ENCODE data around the gene BNC2.
"Not testable (repeated sequence)": the region's sequence is repeated elsewhere in the genome, so short reads cannot be mapped to it uniquely, and the experiment has no call there.

BNC2 gene

DNA sequence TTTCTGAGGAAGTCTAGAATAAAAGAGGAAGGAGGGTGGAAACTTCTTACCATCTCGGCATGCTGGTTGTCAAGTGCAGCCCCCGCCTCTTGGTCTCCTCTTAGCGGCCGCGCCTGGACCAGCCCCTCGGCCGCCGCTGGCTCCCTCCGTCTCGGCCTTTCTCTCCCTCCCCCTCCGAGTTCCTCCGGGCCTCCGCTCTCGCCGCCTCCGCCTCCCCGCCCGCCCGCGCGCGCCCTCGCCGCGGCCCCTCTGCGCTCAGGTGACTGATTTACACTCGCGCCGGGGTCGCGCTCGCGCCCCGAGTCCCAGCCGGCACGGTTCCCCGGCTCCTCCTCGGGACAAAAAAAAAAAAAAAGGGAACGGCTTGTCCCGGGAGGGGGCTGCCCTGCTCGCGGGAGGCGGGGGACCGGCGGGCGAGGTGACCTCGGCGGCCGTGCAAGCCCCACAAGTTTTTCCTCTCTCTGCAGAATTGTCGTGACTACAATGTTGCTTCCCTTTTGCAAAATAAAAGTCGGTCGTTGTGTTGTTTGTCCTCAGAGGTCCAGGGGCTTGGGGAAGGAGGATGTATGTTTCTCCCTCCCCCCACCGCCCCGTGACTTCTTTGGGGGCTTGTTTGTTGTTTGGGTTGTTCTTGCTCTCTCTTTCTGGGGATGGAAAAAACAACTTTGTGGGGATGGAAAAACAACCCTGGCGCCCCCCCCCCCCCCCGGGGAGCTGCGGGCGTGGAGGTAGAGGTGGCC, at the start of gene BNC2:
TSS of gene BNC2 (minus strand) at position 75 of the 740 bp plus-strand sequence. CDS start at position 53, 22 bp downstream.
- DNase-seq = peak; percentile 11

DNA sequence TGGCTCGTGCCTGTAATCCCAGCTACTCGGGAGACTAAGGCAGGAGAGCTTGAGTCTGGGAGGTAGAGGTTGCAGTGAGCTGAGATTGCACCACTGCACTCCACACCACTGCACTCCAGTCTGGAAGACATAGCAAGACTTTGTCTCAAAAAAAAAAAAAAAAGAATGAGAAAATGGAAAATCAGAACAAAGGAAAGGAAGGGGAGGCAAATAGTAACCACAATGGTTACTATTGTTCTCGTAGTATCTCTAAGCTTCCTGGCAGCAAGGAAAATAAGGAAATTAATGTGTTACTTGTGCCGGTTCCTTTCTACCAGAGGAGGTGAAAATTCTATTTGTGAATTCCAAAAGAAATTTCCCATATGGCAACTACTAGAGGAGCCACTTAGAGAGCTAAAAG, 48.5 kb upstream of the BNC2 start:
- no peak for DNase-seq

GRCh38 chr9:16915126-16915831, 44.8 kb upstream of the BNC2 start:
- no peak for DNase-seq

DNA sequence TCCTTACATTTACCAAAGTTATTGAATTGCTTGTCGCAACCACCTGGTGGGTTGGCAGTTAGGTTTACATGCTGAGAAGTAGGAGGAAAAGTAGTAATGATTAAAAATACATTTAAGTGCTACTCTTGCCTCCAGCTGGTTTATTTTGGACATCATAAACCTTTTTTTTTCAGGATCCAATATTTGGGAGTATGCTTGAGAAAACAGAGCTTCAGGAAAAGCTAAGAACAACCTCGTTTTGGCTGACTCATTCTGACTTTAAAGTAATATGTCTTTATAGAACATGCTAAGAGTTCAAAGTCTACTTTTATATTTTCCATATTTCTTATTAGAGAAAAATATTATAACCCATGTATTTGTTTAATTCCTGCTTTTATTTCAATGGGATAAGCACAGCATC, 41.7 kb upstream of the BNC2 start:
- DNase-seq = no peak

DNA sequence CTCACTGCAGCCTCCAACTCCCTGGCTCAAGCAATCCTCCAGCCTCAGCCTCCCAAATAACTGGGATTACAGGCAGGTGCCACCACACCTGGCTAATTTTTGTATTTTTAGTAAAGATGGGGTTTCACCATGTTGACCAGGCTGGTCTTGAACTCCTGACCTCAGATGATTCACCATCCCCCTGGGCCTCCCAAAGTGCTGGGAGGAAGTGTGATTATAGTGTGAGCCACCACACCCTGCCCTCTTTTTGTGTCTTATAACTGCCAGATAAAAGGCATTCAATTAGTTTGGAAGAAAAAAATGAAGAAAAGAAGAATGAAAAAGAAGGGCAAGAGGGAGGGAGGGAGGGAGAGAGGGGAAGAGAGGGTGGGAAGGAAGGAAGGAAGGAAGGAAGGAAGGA, 37.7 kb upstream of the BNC2 start:
- DNase-seq = not testable (repeated sequence)

GRCh38 chr9:16904655-16905054, 34.2 kb upstream of the BNC2 start:
- no peak for DNase-seq

- no peak for DNase-seq
These were observed 31.1 kb upstream of the BNC2 start for GRCh38 chr9:16901590-16901989.

- no peak for DNase-seq
These were observed 29.1 kb upstream of the BNC2 start for GRCh38 chr9:16899606-16900005.

GRCh38 chr9:16898464-16898863, 28.0 kb upstream of the BNC2 start:
- DNase-seq = no peak

DNA sequence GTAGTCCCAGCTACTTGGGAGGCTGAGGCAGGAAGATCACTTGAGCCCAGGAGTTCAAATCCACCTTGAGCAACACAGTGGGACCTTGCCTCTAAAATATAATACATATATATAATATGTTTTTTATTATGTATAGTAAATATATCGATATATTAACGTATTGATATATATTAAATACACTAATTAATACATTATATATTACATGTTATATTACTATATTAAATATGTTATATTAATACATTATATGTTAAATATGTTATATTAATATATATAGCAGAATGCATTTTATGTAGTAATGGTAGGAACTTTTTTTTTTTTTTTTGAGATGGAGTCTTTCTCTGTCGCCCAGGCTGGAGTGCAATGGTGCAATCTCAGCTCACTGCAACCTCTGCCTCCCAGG, 18.1 kb upstream of the BNC2 start:
- DNase-seq = no peak

DNA sequence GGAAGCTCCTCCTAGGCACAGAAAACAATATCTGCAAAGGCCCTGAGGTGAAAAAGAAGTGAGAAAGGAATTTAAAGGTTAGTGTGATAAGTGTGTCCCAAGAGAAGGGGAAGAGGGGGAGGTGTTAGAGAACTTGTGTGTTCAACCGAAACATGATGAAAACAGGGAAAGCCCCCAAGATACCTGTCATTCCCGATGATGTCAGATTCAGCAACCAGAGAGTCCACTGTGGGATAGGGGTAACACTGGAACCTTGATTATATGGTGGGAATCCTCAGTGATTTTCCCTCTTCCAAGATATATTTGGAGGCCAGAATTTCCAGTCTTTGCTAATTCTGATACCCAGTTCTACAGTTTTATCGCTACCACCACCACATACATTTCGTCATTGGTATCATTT, 15.5 kb upstream of the BNC2 start:
- DNase-seq = no peak

DNA sequence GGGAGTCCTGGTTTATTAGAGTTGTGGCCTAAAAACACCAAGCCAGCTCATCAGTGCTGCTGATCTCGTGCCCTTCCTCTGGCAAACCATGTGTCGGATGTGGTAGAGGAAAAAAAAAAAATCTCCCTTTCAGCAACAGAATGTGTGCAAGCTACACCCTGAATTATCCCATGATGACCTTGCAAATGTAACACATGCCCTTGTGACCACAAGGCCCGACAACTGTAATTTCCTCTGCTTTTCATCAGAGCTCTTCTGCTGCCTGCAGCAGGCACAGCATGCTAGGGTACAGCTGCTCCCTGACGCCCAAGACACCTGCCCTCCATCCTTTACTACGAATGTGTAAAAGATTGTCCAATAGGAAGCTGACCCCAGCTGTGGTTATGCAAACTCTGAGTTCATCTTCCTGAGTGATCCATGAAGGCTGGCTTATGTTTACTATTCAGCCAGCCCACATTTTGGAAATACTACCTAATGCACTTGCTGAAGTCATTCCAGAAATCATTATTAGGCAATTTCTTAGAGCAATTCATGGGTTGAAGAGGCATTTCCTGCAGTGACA, 14.6 kb upstream of the BNC2 start:
- peak; percentile 22 for DNase-seq

- no peak for DNase-seq
These were observed 13.9 kb upstream of the BNC2 start for GRCh38 chr9:16884373-16884772.

DNA sequence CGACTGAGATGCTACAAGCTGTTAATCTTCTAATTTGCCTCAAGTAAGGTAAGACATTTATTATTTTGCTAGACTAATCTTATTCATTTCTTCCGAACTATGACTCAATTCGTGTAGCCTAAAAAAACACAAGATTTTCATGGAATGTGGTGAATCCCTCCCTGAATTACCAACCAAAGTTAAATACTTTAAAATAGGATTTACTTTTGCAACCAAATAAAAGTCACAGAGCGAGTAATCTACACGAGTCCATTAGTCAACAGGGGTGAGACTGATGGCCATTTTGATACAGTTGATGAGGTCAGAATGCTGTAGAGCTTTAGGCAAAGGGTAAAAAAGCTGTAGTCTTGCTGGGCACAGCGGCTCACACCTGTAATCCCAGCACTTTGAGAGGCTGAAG, 13.1 kb upstream of the BNC2 start:
- no peak for DNase-seq

DNA sequence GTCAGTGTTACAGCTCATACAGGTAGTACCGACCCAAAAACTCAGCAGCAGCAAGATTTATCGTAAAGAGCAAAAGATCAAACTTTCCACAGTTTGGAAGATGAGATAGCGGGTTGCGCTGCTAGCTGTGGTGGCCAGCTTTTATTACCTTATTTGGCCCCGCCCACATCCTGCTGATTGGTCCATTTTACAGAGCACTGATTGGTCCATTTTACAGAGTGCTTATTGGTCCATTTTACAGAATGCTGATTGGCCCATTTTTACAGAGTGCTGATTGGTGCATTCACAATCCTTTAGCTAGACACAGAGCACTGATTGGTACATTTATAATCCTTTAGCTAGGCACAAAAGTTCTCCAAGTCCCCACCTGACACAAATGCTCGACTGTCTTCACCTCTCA, 12.0 kb upstream of the BNC2 start:
- not testable (repeated sequence) for DNase-seq

DNA sequence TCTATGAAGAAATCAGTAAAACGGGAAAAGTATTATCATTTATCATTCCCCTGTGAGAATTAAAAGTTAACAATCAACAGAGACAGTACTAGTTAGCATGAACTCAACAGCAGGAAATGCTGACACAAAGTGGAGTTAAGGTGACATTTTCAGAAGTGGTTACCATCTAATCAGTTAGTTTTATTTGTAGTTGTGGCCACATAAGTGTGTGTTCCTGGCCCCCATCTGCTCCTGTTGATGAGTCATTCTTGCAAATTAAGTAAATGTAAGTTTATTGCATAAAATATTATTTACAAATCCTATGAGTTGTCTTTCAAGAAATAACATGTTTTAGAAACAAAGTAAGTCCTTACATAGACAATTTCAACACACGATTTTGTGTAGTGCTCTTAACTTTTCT, 8.9 kb upstream of the BNC2 start:
- DNase-seq = no peak

DNA sequence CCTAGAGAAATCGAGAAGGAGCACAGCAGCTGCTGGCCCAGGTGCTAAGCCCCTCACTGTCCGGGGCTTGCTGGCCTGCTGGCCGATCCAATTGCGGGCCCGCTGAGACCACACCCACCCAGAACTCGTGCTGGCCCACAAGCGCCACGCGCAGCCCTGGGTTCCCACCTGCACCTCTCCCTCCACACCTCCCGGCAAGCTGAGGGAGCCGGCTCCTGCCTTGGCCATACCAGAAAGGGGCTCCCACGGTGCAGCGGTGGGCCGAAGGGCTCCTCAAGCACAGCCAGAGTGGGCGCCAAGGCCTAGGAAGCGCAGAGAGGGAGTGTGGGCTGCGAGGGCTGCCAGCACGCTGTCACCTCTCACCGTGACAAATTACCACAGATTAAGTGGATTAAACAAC, 6.8 kb upstream of the BNC2 start:
- no peak for DNase-seq

- no peak for DNase-seq
These were observed 2.8 kb upstream of the BNC2 start for GRCh38 chr9:16873126-16873802.

GRCh38 chr9:16871336-16872151, 1.1 kb upstream of the BNC2 start:
- DNase-seq = peak; percentile 29

DNA sequence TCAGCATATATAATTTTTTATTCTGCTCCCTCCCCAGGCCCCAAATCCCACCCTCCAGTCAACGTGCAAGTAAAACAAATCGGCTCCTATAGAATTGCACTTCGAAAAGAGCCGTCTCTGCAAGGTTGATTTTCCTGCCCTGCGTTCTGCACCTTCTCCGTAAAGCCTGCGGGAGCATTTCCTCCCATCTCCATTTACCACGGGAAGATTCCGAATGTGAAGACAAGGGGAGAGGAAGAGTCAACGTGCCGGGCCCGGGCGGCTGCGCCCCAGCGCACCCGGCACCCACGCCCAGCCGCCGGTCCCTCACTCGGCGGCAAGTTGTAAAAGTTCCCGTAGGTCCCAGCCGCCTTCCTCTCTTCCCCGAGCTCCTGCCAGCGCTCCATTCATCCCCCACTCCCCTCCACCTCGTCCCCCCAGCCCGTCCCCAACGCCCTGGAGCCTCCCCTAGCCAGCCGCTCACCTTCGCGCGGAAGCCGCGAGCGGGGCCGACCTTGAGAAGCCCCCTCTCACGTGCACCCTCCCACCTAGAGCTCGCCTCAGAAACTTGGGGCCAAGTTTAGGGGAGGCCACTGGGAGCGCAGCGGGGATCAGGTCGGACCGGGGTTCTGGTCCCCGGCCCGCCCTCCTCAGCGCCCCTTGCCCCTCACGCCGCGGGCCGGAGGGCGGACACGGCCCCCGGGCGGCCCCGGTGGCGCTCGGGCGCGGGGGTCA, 431 bp downstream of the BNC2 start:
- peak; percentile 11 for DNase-seq

GRCh38 chr9:16869131-16869881, 1.2 kb downstream of the BNC2 start:
- peak; percentile 18 for DNase-seq
